Sigmoid colon (tissue), 4 donors: ENCODE results near the gene IMMP2L.

Experiments used
- EP300 ChIP-seq, 4 donors: sonication (generic); formaldehyde crosslinking; IDR thresholded peaks; one replicate each; pipeline ENCODE4 v1.6.1; 2017; ENCODE audit warnings: antibody characterized with exemption in 4 of 4
- POLR2A ChIP-seq, 2 donors: fragments of 450-650 bp; IDR thresholded peaks; one replicate each; pipeline ENCODE4 v1.6.1; 2016; ENCODE audit warnings: antibody characterized with exemption in 2 of 2, mild to moderate bottlenecking in 2 of 2, moderate library complexity in 2 of 2
- POLR2AphosphoS5 ChIP-seq, 4 donors: sonication (generic); formaldehyde crosslinking; IDR thresholded peaks; one replicate each; pipeline ENCODE4 v1.6.1; 2017; ENCODE audit warnings: antibody characterized with exemption in 4 of 4
- TF ChIP-seq, protein P1 (sequence below), 4 experiments: fragments of 450-650 bp in 3 of 4; fragments of 200-600 bp in 1 of 4; IDR thresholded peaks; one replicate each; pipeline ENCODE4 v1.5.1; 2016 to 2019; ENCODE audit warnings: antibody characterized with exemption in 4 of 4, mild to moderate bottlenecking in 3 of 4, moderate library complexity in 2 of 4

DNA sequence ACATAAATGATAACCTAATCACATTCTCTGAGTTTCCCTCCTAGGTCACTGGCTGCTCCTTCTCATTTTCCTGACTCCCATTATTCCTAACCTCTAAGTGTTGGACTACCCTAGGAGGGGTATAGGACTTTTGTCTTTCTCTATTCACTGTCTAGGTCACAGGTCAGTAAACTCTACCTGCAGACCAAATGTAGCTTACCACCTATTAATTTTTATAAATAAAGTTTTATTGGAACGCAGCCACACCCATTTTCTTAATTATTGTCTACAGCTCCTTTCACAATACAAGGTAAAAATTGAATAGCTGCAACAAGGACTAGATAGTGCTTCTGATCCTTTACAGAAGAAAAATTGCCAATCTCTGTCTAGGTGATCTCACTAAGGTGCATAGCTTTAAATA, 156.7 kb downstream of the IMMP2L start:
- TF ChIP-seq POLR2A (IDR thresholded peaks at IDR 0.05) (no peak), POLR2AphosphoS5 (IDR thresholded peaks at IDR 0.05) (no peak), EP300 (IDR thresholded peaks at IDR 0.05) (no peak)
- TF ChIP-seq, protein P1, sequence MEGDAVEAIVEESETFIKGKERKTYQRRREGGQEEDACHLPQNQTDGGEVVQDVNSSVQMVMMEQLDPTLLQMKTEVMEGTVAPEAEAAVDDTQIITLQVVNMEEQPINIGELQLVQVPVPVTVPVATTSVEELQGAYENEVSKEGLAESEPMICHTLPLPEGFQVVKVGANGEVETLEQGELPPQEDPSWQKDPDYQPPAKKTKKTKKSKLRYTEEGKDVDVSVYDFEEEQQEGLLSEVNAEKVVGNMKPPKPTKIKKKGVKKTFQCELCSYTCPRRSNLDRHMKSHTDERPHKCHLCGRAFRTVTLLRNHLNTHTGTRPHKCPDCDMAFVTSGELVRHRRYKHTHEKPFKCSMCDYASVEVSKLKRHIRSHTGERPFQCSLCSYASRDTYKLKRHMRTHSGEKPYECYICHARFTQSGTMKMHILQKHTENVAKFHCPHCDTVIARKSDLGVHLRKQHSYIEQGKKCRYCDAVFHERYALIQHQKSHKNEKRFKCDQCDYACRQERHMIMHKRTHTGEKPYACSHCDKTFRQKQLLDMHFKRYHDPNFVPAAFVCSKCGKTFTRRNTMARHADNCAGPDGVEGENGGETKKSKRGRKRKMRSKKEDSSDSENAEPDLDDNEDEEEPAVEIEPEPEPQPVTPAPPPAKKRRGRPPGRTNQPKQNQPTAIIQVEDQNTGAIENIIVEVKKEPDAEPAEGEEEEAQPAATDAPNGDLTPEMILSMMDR (IDR thresholded peaks at IDR 0.05), result no peak
